ENCODE data around the gene SPSB4.

DNA sequence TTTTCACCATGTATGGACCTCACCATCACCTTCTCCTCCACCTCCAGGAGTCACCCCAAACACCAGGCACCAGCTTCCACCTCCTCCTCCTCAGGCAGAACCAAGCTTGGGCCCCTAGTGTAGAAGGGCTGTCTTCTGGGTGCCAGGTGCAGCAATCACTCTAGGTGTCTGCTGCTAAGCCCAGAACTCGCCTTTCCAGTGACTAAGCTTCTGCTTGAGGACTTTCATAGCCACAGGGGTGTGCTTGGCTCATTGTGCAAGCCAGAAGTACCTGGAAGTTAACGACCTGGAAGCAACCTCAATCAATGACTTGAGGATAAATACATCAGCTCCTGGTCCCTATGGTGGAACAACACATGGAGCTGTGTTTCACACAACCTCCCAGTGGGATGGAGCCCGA is 130.7 kb downstream of the SPSB4 start:
- TF ChIP-seq, protein P1, sequence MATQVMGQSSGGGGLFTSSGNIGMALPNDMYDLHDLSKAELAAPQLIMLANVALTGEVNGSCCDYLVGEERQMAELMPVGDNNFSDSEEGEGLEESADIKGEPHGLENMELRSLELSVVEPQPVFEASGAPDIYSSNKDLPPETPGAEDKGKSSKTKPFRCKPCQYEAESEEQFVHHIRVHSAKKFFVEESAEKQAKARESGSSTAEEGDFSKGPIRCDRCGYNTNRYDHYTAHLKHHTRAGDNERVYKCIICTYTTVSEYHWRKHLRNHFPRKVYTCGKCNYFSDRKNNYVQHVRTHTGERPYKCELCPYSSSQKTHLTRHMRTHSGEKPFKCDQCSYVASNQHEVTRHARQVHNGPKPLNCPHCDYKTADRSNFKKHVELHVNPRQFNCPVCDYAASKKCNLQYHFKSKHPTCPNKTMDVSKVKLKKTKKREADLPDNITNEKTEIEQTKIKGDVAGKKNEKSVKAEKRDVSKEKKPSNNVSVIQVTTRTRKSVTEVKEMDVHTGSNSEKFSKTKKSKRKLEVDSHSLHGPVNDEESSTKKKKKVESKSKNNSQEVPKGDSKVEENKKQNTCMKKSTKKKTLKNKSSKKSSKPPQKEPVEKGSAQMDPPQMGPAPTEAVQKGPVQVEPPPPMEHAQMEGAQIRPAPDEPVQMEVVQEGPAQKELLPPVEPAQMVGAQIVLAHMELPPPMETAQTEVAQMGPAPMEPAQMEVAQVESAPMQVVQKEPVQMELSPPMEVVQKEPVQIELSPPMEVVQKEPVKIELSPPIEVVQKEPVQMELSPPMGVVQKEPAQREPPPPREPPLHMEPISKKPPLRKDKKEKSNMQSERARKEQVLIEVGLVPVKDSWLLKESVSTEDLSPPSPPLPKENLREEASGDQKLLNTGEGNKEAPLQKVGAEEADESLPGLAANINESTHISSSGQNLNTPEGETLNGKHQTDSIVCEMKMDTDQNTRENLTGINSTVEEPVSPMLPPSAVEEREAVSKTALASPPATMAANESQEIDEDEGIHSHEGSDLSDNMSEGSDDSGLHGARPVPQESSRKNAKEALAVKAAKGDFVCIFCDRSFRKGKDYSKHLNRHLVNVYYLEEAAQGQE (IDR thresholded peaks at IDR 0.05) = no peak
- TF ChIP-seq, protein P2, sequence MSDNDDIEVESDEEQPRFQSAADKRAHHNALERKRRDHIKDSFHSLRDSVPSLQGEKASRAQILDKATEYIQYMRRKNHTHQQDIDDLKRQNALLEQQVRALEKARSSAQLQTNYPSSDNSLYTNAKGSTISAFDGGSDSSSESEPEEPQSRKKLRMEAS (IDR thresholded peaks at IDR 0.05) = no peak
- TF ChIP-seq, protein P3, sequence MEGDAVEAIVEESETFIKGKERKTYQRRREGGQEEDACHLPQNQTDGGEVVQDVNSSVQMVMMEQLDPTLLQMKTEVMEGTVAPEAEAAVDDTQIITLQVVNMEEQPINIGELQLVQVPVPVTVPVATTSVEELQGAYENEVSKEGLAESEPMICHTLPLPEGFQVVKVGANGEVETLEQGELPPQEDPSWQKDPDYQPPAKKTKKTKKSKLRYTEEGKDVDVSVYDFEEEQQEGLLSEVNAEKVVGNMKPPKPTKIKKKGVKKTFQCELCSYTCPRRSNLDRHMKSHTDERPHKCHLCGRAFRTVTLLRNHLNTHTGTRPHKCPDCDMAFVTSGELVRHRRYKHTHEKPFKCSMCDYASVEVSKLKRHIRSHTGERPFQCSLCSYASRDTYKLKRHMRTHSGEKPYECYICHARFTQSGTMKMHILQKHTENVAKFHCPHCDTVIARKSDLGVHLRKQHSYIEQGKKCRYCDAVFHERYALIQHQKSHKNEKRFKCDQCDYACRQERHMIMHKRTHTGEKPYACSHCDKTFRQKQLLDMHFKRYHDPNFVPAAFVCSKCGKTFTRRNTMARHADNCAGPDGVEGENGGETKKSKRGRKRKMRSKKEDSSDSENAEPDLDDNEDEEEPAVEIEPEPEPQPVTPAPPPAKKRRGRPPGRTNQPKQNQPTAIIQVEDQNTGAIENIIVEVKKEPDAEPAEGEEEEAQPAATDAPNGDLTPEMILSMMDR (IDR thresholded peaks at IDR 0.05; ENCODE audit: low read depth, low read length, missing input control) = no peak
- no peak for TF ChIP-seq TAF1 (conservative IDR thresholded peaks at IDR 0.05)
- TF ChIP-seq HNF4A (conservative IDR thresholded peaks at IDR 0.05) = no peak

Data from liver (tissue), 3 donors.